Stimulated activated CD8-positive, alpha-beta memory T cell treated with anti-CD3 and anti-CD28 coated beads, Interleukin-12 subunit alpha, Interleukin-12 subunit beta, amount 100 ng/mL, for 24 hours (primary cell): ENCODE data around the gene ACACB.

ENCODE experiments used
- DNase-seq: peaks from one replicate; pipeline ENCODE4 v3.0.0-alpha.2; 2020; ENCODE audit errors: extremely low read depth

The ACACB gene

GRCh38 chr12:109255377-109255776, 139.0 kb downstream of the ACACB start:
- no peak for DNase-seq

- no peak for DNase-seq
These were observed 139.6 kb downstream of the ACACB start for GRCh38 chr12:109256011-109256410.

GRCh38 chr12:109258201-109258600, 141.8 kb downstream of the ACACB start:
- DNase-seq = no peak

- no peak for DNase-seq
These were observed 142.5 kb downstream of the ACACB start for GRCh38 chr12:109258607-109259544.

- no peak for DNase-seq
These were observed 143.1 kb downstream of the ACACB start for GRCh38 chr12:109259545-109259895.

- no peak for DNase-seq
These were observed 144.7 kb downstream of the ACACB start for GRCh38 chr12:109261087-109261486.

GRCh38 chr12:109261939-109262338, 145.6 kb downstream of the ACACB start:
- DNase-seq = no peak

GRCh38 chr12:109263439-109263838, 147.1 kb downstream of the ACACB start:
- DNase-seq = no peak

GRCh38 chr12:109264095-109264942, 147.9 kb downstream of the ACACB start:
- DNase-seq = no peak

GRCh38 chr12:109264943-109265650, 148.7 kb downstream of the ACACB start:
- DNase-seq = no peak

GRCh38 chr12:109266106-109266879, 149.9 kb downstream of the ACACB start:
- no peak for DNase-seq

- DNase-seq = no peak
These were observed 151.0 kb downstream of the ACACB start for GRCh38 chr12:109267361-109267760.

- no peak for DNase-seq
These were observed 152.5 kb downstream of the ACACB start for GRCh38 chr12:109268896-109269295.

- no peak for DNase-seq
These were observed 153.0 kb downstream of the ACACB start for GRCh38 chr12:109269428-109269827.

GRCh38 chr12:109270494-109270893, 154.1 kb downstream of the ACACB start:
- no peak for DNase-seq

- DNase-seq = no peak
These were observed 155.0 kb downstream of the ACACB start for GRCh38 chr12:109271418-109271817.

- DNase-seq = no peak
These were observed 157.0 kb downstream of the ACACB start for GRCh38 chr12:109273354-109273753.

- DNase-seq = no peak
These were observed 158.0 kb downstream of the ACACB start for GRCh38 chr12:109274381-109274780.

- no peak for DNase-seq
These were observed 158.8 kb downstream of the ACACB start for GRCh38 chr12:109275173-109275572.

- no peak for DNase-seq
These were observed 159.8 kb downstream of the ACACB start for GRCh38 chr12:109276160-109276559.

- DNase-seq = no peak
These were observed 161.0 kb downstream of the ACACB start for GRCh38 chr12:109277255-109277898.
